ENCODE measurements around the gene CTNNA2.

- TF ChIP-seq CTCF (IDR thresholded peaks at IDR 0.05) (no peak), POLR2A (IDR thresholded peaks at IDR 0.05) (no peak)
Observed at GRCh38 chr2:80420530-80421208, 907.8 kb downstream of the CTNNA2 start.

Data from right lobe of liver (tissue), 4 donors.